ENCODE results near the gene SIM1. TPM values are rescaled to one million over a fixed set of nuclear protein-coding genes. Genes with fewer than 3 reads are reported as not detected.

Gene SIM1
- total RNA-seq, 1 donor from 2014 or later: not detected

- Mint-ChIP-seq H3K27me3 (ENCODE audit: low read depth, unreplicated experiment) (peaks cover 5% of the 10 kb centered on the region), H3K9me3 (ENCODE audit: unreplicated experiment) (peaks cover 9% of the 10 kb centered on the region), H3K27ac (ENCODE audit: unreplicated experiment) (no peak overlapping the region), H3K4me1 (ENCODE audit: low read depth, unreplicated experiment) (no peaks in the 10 kb centered on the region), H3K36me3 (ENCODE audit: low read depth, unreplicated experiment) (no peaks in the 10 kb centered on the region), H3K4me3 (ENCODE audit: unreplicated experiment) (no peak overlapping the region)
- H3K9ac ChIP-seq (ENCODE audit: low read length): no peak overlapping the region
- H2AFZ ChIP-seq (ENCODE audit: low read depth, low read length): no peak overlapping the region
- no peaks in the 10 kb centered on the region for H3K27me3 ChIP-seq (ENCODE audit: insufficient read depth, low read length)
- no peak overlapping the region for H3K4me2 ChIP-seq (ENCODE audit: low read length)
- H3K9me3 ChIP-seq (ENCODE audit: insufficient read depth, low read depth, low read length): no peaks in the 10 kb centered on the region
- no peak overlapping the region for H3K27ac ChIP-seq (ENCODE audit: low read depth, low read length)
- H3K79me2 ChIP-seq (ENCODE audit: insufficient read depth, low read length): no peaks in the 10 kb centered on the region
- no peak overlapping the region for H3K4me3 ChIP-seq (ENCODE audit: insufficient read depth, low read depth, low read length)
- no peaks in the 10 kb centered on the region for H3K4me1 ChIP-seq (ENCODE audit: insufficient read depth, low read length)
- TF ChIP-seq EZH2 (IDR thresholded peaks at IDR 0.05; ENCODE audit: insufficient read depth, low read length) (no peak), CTCF (IDR thresholded peaks at IDR 0.05; ENCODE audit: insufficient read depth, low read depth, low read length) (no peak)
- no peaks in the 10 kb centered on the region for H4K20me1 ChIP-seq (ENCODE audit: insufficient read depth, low read length)
- no peaks in the 10 kb centered on the region for H3K36me3 ChIP-seq (ENCODE audit: insufficient read depth, low read length)
- no peak for FAIRE-seq
- no peak for DNase-seq (ENCODE audit: low read depth)
Observed at GRCh38 chr6:100491952-100492670, 27.4 kb upstream of the SIM1 start.

- no peaks in the 10 kb centered on the region for H3K27me3 ChIP-seq (ENCODE audit: insufficient read depth, low read length)
- H3K9me3 Mint-ChIP-seq (ENCODE audit: unreplicated experiment): peaks cover 6% of the 10 kb centered on the region
- no peaks in the 10 kb centered on the region for H3K4me1 ChIP-seq (ENCODE audit: insufficient read depth, low read length)
- H3K4me3 Mint-ChIP-seq (ENCODE audit: unreplicated experiment): no peak overlapping the region
- H3K9ac ChIP-seq (ENCODE audit: low read length): no peak overlapping the region
- no peak for DNase-seq (ENCODE audit: low read depth)
- no peak overlapping the region for H3K4me2 ChIP-seq (ENCODE audit: low read length)
- no peaks in the 10 kb centered on the region for H3K9me3 ChIP-seq (ENCODE audit: insufficient read depth, low read depth, low read length)
- H2AFZ ChIP-seq (ENCODE audit: low read depth, low read length): no peak overlapping the region
- no peak overlapping the region for H3K27ac Mint-ChIP-seq (ENCODE audit: unreplicated experiment)
- H3K4me3 ChIP-seq (ENCODE audit: insufficient read depth, low read depth, low read length): no peak overlapping the region
- no peak for TF ChIP-seq CTCF (IDR thresholded peaks at IDR 0.05; ENCODE audit: insufficient read depth, low read depth, low read length)
- TF ChIP-seq EZH2 (IDR thresholded peaks at IDR 0.05; ENCODE audit: insufficient read depth, low read length): no peak
- H4K20me1 ChIP-seq (ENCODE audit: insufficient read depth, low read length): no peaks in the 10 kb centered on the region
- H3K27ac ChIP-seq (ENCODE audit: low read depth, low read length): no peak overlapping the region
- no peaks in the 10 kb centered on the region for H3K4me1 Mint-ChIP-seq (ENCODE audit: low read depth, unreplicated experiment)
- no peak for FAIRE-seq
- H3K36me3 ChIP-seq (ENCODE audit: insufficient read depth, low read length): no peaks in the 10 kb centered on the region
- no peaks in the 10 kb centered on the region for H3K79me2 ChIP-seq (ENCODE audit: insufficient read depth, low read length)
- peaks cover 8% of the 10 kb centered on the region for H3K27me3 Mint-ChIP-seq (ENCODE audit: low read depth, unreplicated experiment)
- H3K36me3 Mint-ChIP-seq (ENCODE audit: low read depth, unreplicated experiment): no peaks in the 10 kb centered on the region
Observed at GRCh38 chr6:100490065-100490464, 25.3 kb upstream of the SIM1 start.

GRCh38 chr6:100488244-100488643, 23.5 kb upstream of the SIM1 start:
- FAIRE-seq (no peak), DNase-seq (ENCODE audit: low read depth) (no peak)
- Histone ChIP-seq H4K20me1 (ENCODE audit: insufficient read depth, low read length) (no peaks in the 10 kb centered on the region), H3K27ac (ENCODE audit: low read depth, low read length) (no peak overlapping the region), H3K9ac (ENCODE audit: low read length) (no peak overlapping the region), H3K79me2 (ENCODE audit: insufficient read depth, low read length) (no peaks in the 10 kb centered on the region), H2AFZ (ENCODE audit: low read depth, low read length) (no peak overlapping the region), H3K27me3 (ENCODE audit: insufficient read depth, low read length) (no peaks in the 10 kb centered on the region), H3K9me3 (ENCODE audit: insufficient read depth, low read depth, low read length) (no peaks in the 10 kb centered on the region), H3K4me3 (ENCODE audit: insufficient read depth, low read depth, low read length) (no peak overlapping the region), H3K4me1 (ENCODE audit: insufficient read depth, low read length) (no peaks in the 10 kb centered on the region), H3K4me2 (ENCODE audit: low read length) (no peak overlapping the region), H3K36me3 (ENCODE audit: insufficient read depth, low read length) (no peaks in the 10 kb centered on the region)
- H3K4me3 Mint-ChIP-seq (ENCODE audit: unreplicated experiment): no peak overlapping the region
- peaks cover 6% of the 10 kb centered on the region for H3K9me3 Mint-ChIP-seq (ENCODE audit: unreplicated experiment)
- no peaks in the 10 kb centered on the region for H3K4me1 Mint-ChIP-seq (ENCODE audit: low read depth, unreplicated experiment)
- peaks cover 15% of the 10 kb centered on the region for H3K27me3 Mint-ChIP-seq (ENCODE audit: low read depth, unreplicated experiment)
- no peak for TF ChIP-seq EZH2 (IDR thresholded peaks at IDR 0.05; ENCODE audit: insufficient read depth, low read length)
- TF ChIP-seq CTCF (IDR thresholded peaks at IDR 0.05; ENCODE audit: insufficient read depth, low read depth, low read length): no peak
- no peaks in the 10 kb centered on the region for H3K36me3 Mint-ChIP-seq (ENCODE audit: low read depth, unreplicated experiment)
- H3K27ac Mint-ChIP-seq (ENCODE audit: unreplicated experiment): no peak overlapping the region

Data from astrocyte (in vitro differentiated cells and primary cell).